Neuronal stem cell (in vitro differentiated cells): ENCODE measurements around the gene TMEM191C.
"Not testable (repeated sequence)": the region's sequence is repeated elsewhere in the genome, so short reads cannot be mapped to it uniquely, and the experiment has no call there.

ENCODE experiments used
- DNase-seq: peaks from one replicate; pipeline ENCODE4 v3.0.0-alpha.2; 2013; ENCODE audit warnings: low spot score
- H2AFZ ChIP-seq: one replicate; pipeline ENCODE4 v1.6.1; 2013; ENCODE audit warnings: mild to moderate bottlenecking, low read length, inconsistent platforms
- H2AK5ac ChIP-seq: 2 replicates; pipeline ENCODE4 v1.6.1; 2013; ENCODE audit warnings: low read depth, mild to moderate bottlenecking, inconsistent platforms, low read length, moderate library complexity, mixed read lengths
- H2BK120ac ChIP-seq: 2 replicates; pipeline ENCODE4 v1.6.1; 2013; ENCODE audit warnings: low read depth, mild to moderate bottlenecking, inconsistent platforms, low read length, moderate library complexity, mixed read lengths
- H2BK12ac ChIP-seq: one replicate; pipeline ENCODE4 v1.6.1; 2013; ENCODE audit warnings: low read length, inconsistent platforms
- H2BK15ac ChIP-seq: 2 replicates; pipeline ENCODE4 v1.6.1; 2013; ENCODE audit warnings: mild to moderate bottlenecking, low read length, inconsistent platforms, mixed read lengths
- H2BK5ac ChIP-seq: one replicate; pipeline ENCODE4 v1.6.1; 2013; ENCODE audit warnings: inconsistent platforms, mild to moderate bottlenecking, low read length, moderate library complexity
- H3K14ac ChIP-seq: one replicate; pipeline ENCODE4 v1.6.1; 2013; ENCODE audit warnings: low read length, inconsistent platforms
- H3K18ac ChIP-seq: 2 replicates; pipeline ENCODE4 v1.6.1; 2013; ENCODE audit warnings: low read length, inconsistent platforms
- H3K23ac ChIP-seq: 2 replicates; pipeline ENCODE4 v1.6.1; 2013; ENCODE audit warnings: low read depth, mild to moderate bottlenecking, mixed read lengths, low read length, inconsistent platforms; ENCODE audit not compliant: poor library complexity
- H3K27ac ChIP-seq: replicated peaks from 3 replicates; pipeline ENCODE4 v1.5.1; 2013; ENCODE audit warnings: low read length, inconsistent platforms
- H3K27me3 ChIP-seq, 3 experiments: 2 replicates each; pipeline ENCODE4 v1.6.1; 2013; ENCODE audit warnings: low read length in 3 of 3, mild to moderate bottlenecking in 2 of 3, inconsistent platforms in 1 of 3, low read depth in 1 of 3, mixed read lengths in 1 of 3, moderate library complexity in 1 of 3; ENCODE audit not compliant: control insufficient read depth in 3 of 3, insufficient read depth in 3 of 3
- H3K36me3 ChIP-seq, 2 donors: replicated peaks in 1 of 2; 2 replicates each; pipeline ENCODE4 v1.6.1; 2013; ENCODE audit warnings: low read length in 2 of 2; ENCODE audit not compliant: control insufficient read depth in 2 of 2, insufficient read depth in 2 of 2
- H3K4ac ChIP-seq: 2 replicates; pipeline ENCODE4 v1.6.1; 2013; ENCODE audit warnings: inconsistent platforms, mild to moderate bottlenecking, low read length, moderate library complexity
- H3K4me1 ChIP-seq, 2 donors: 1 replicate in 1 of 2; 2 replicates in 1 of 2; pipeline ENCODE4 v1.6.1; 2013; ENCODE audit warnings: low read length in 2 of 2, low read depth in 1 of 2; ENCODE audit not compliant: control insufficient read depth in 2 of 2, insufficient read depth in 1 of 2
- H3K4me2 ChIP-seq: one replicate; pipeline ENCODE4 v1.6.1; 2013; ENCODE audit warnings: mild to moderate bottlenecking, low read length, inconsistent platforms; ENCODE audit not compliant: insufficient read depth, poor library complexity, severe bottlenecking
- H3K4me3 ChIP-seq, 2 donors: 2 replicates each; pipeline ENCODE4 v1.5.1; 2013; ENCODE audit warnings: low read length in 2 of 2, mild to moderate bottlenecking in 2 of 2, inconsistent platforms in 1 of 2, moderate library complexity in 1 of 2
- H3K79me1 ChIP-seq: one replicate; pipeline ENCODE4 v1.6.1; 2013; ENCODE audit warnings: low read depth, mild to moderate bottlenecking, inconsistent platforms, low read length, moderate library complexity
- H3K9ac ChIP-seq: one replicate; pipeline ENCODE4 v1.6.1; 2013; ENCODE audit warnings: mild to moderate bottlenecking, low read depth, low read length, inconsistent platforms; ENCODE audit not compliant: poor library complexity
- H3K9me3 ChIP-seq, 2 donors: replicated peaks in 1 of 2; 2 replicates each; pipeline versions ENCODE3 to v1.6.1; 2013; ENCODE audit warnings: low read length in 2 of 2, mild to moderate bottlenecking in 2 of 2, inconsistent platforms in 1 of 2, low read depth in 1 of 2, mixed read lengths in 1 of 2, moderate library complexity in 1 of 2; ENCODE audit not compliant: control insufficient read depth in 2 of 2, insufficient read depth in 1 of 2
- H4K8ac ChIP-seq: one replicate; pipeline ENCODE4 v1.6.1; 2013; ENCODE audit warnings: low read depth, mild to moderate bottlenecking, inconsistent platforms, low read length, moderate library complexity
- H4K91ac ChIP-seq: one replicate; pipeline ENCODE4 v1.6.1; 2013; ENCODE audit warnings: low read length, low read depth, mild to moderate bottlenecking, inconsistent platforms; ENCODE audit not compliant: poor library complexity
- WGBS, 2 donors: extraction: QIAGEN DNeasy Blood & Tissue Kit; methylation state at CpG; one replicate each; pipeline ENCODE4 v1.1.7; 2013; ENCODE audit warnings: missing lambda C conversion rate in 2 of 2, mixed read lengths in 1 of 2; ENCODE audit not compliant: insufficient read length in 2 of 2, insufficient replicate concordance in 1 of 2; ENCODE audit errors: extremely low coverage in 2 of 2; 5-methylcytosine and 5-hydroxymethylcytosine counted together

The TMEM191C gene

GRCh38 chr22:21442646-21443045, 24.5 kb upstream of the TMEM191C start:
- H3K27ac ChIP-seq, DNase-seq: not testable (repeated sequence)

GRCh38 chr22:21443057-21443734, 24.0 kb upstream of the TMEM191C start:
- peaks cover 12% of the 10 kb centered on the region for H3K79me1 ChIP-seq
- H3K4me1 ChIP-seq: peaks cover 0 to 11% of the 10 kb centered on the region in 2 donors
- no peak for DNase-seq
- no peaks in the 10 kb centered on the region for H3K9me3 ChIP-seq
- H2BK120ac ChIP-seq: no peak overlapping the region
- no peak overlapping the region for H2AFZ ChIP-seq
- H3K23ac ChIP-seq: peak overlapping the region; percentile 98
- no peak overlapping the region for H3K4me3 ChIP-seq
- no peak overlapping the region for H4K8ac ChIP-seq
- no peak overlapping the region for H4K91ac ChIP-seq
- no peak overlapping the region for H3K9ac ChIP-seq
- no peaks in the 10 kb centered on the region for H3K27me3 ChIP-seq
- H3K14ac ChIP-seq: no peak overlapping the region
- H3K4ac ChIP-seq: no peak overlapping the region
- peaks cover 30 to 56% of the 10 kb centered on the region in 2 donors for H3K36me3 ChIP-seq
- H2BK12ac ChIP-seq: peak overlapping the region; percentile 33
- peak overlapping the region; percentile 69 for H3K18ac ChIP-seq
- no peak overlapping the region for H3K27ac ChIP-seq
- no CpG with 5 or more reads among the region's 13 CpGs for WGBS, 2 donors
- no peak overlapping the region for H2BK15ac ChIP-seq
- no peak overlapping the region for H2BK5ac ChIP-seq
- no peak overlapping the region for H3K4me2 ChIP-seq
- H2AK5ac ChIP-seq: peak overlapping the region; percentile 78

More at GRCh38 chr22:21442646-21443045, 24.5 kb upstream of the TMEM191C start:
- Histone ChIP-seq H3K79me1 (peaks cover 12% of the 10 kb centered on the region), H3K4me1 (peaks cover 0 to 11% of the 10 kb centered on the region in 2 donors), H3K4me2 (peak overlapping the region; percentile 11), H2AK5ac (peak overlapping the region; percentile 66), H3K36me3 (peaks cover 26 to 50% of the 10 kb centered on the region in 2 donors)
- not testable (repeated sequence) for H3K4me3 ChIP-seq, H3K27me3 ChIP-seq, H3K9me3 ChIP-seq, H3K14ac ChIP-seq, H2AFZ ChIP-seq, H2BK15ac ChIP-seq, H4K91ac ChIP-seq, H2BK5ac ChIP-seq, H3K4ac ChIP-seq, H3K23ac ChIP-seq, H3K18ac ChIP-seq, H2BK120ac ChIP-seq, H4K8ac ChIP-seq, H2BK12ac ChIP-seq, H3K9ac ChIP-seq
- WGBS, 2 donors: no CpG with 5 or more reads among the region's 15 CpGs

- Histone ChIP-seq H3K9me3 (no peaks in the 10 kb centered on the region), H3K36me3 (peaks cover 30 to 62% of the 10 kb centered on the region in 2 donors), H2BK15ac (peak overlapping the region; percentile 49), H3K4ac (no peak overlapping the region), H4K8ac (no peak overlapping the region), H3K4me2 (no peak overlapping the region), H2AK5ac (peak overlapping the region; percentile 78), H3K9ac (peak overlapping the region; percentile 44), H2BK5ac (no peak overlapping the region), H4K91ac (peak overlapping the region; percentile 64), H2BK12ac (peak overlapping the region; percentile 6), H3K18ac (peak overlapping the region; percentile 64), H2AFZ (no peak overlapping the region), H3K23ac (peak overlapping the region; percentile 98), H3K14ac (no peak overlapping the region), H3K79me1 (peaks cover 16% of the 10 kb centered on the region), H3K27ac (peak overlapping the region; percentile 16), H3K4me3 (no peak overlapping the region), H3K4me1 (peaks cover 2 to 11% of the 10 kb centered on the region in 2 donors), H3K27me3 (no peaks in the 10 kb centered on the region), H2BK120ac (no peak overlapping the region)
- WGBS, 2 donors: no CpG with 5 or more reads among the region's 16 CpGs
- DNase-seq: no peak
Observed at GRCh38 chr22:21443735-21444421, 23.3 kb upstream of the TMEM191C start.

GRCh38 chr22:21444701-21445436, 22.3 kb upstream of the TMEM191C start:
- H3K27me3 ChIP-seq: no peaks in the 10 kb centered on the region
- no peak overlapping the region for H3K9ac ChIP-seq
- no peak overlapping the region for H3K4me2 ChIP-seq
- H3K4me1 ChIP-seq: peaks cover 3 to 11% of the 10 kb centered on the region in 2 donors
- H2BK5ac ChIP-seq: no peak overlapping the region
- H3K79me1 ChIP-seq: peaks cover 16% of the 10 kb centered on the region
- H2BK120ac ChIP-seq: no peak overlapping the region
- H3K18ac ChIP-seq: peak overlapping the region; percentile 51
- H3K9me3 ChIP-seq: no peaks in the 10 kb centered on the region
- no peak overlapping the region for H3K4ac ChIP-seq
- no peak overlapping the region for H2AFZ ChIP-seq
- no peak overlapping the region for H4K8ac ChIP-seq
- no peak overlapping the region for H2BK15ac ChIP-seq
- DNase-seq: no peak
- H3K36me3 ChIP-seq: peaks cover 30 to 72% of the 10 kb centered on the region in 2 donors
- H3K4me3 ChIP-seq: no peak overlapping the region
- no peak overlapping the region for H4K91ac ChIP-seq
- no peak overlapping the region for H2AK5ac ChIP-seq
- no peak overlapping the region for H3K27ac ChIP-seq
- no peak overlapping the region for H3K14ac ChIP-seq
- H3K23ac ChIP-seq: peak overlapping the region; percentile 60
- H2BK12ac ChIP-seq: no peak overlapping the region
- WGBS, 2 donors: no CpG with 5 or more reads among the region's 35 CpGs
